Spleen (tissue), 11 donors: ENCODE measurements around the gene CIB4. TPM values are rescaled to one million over a fixed set of nuclear protein-coding genes. Genes with fewer than 3 reads are reported as not detected.
"Not testable (repeated sequence)": the region's sequence is repeated elsewhere in the genome, so short reads cannot be mapped to it uniquely, and the experiment has no call there.

ENCODE experiments used
- DNase-seq: peaks from one replicate; pipeline ENCODE4 v3.0.0-alpha.2; 2020
- H3K27ac ChIP-seq, 8 donors: fragments of 200-600 bp; sonication (generic) in 7 of 8; 1 replicate in 4 of 8; 2 replicates in 4 of 8; pipeline versions ENCODE4 v1.5.0 to v1.8.0; 2016 to 2021; ENCODE audit warnings: inconsistent platforms in 4 of 8, mild to moderate bottlenecking in 4 of 8, moderate library complexity in 1 of 8
- H3K27me3 ChIP-seq, 7 donors: fragments of 200-600 bp; sonication (generic) in 6 of 7; replicated peaks in 1 of 7; 1 replicate in 4 of 7; 2 replicates in 3 of 7; pipeline versions ENCODE4 v1.5.0 to v1.8.0; 2016 to 2021; ENCODE audit warnings: inconsistent platforms in 3 of 7, mild to moderate bottlenecking in 1 of 7
- H3K36me3 ChIP-seq, 6 donors: fragments of 200-600 bp; sonication (generic) in 5 of 6; 1 replicate in 4 of 6; 2 replicates in 2 of 6; pipeline versions ENCODE4 v1.5.0 to v1.8.0; 2016 to 2021; ENCODE audit warnings: inconsistent platforms in 2 of 6
- H3K4me1 ChIP-seq, 6 donors: fragments of 200-600 bp; sonication (generic) in 5 of 6; 1 replicate in 3 of 6; 2 replicates in 3 of 6; pipeline versions ENCODE4 v1.5.0 to v1.8.0; 2016 to 2021; ENCODE audit warnings: inconsistent platforms in 3 of 6
- H3K4me3 ChIP-seq, 8 donors: fragments of 200-600 bp; sonication (generic) in 7 of 8; 1 replicate in 4 of 8; 2 replicates in 4 of 8; pipeline versions ENCODE4 v1.5.0 to v1.8.0; 2016 to 2021; ENCODE audit warnings: inconsistent platforms in 4 of 8, mild to moderate bottlenecking in 4 of 8, moderate library complexity in 2 of 8
- H3K9me3 ChIP-seq, 8 donors: fragments of 200-600 bp; sonication (generic) in 7 of 8; 1 replicate in 4 of 8; 2 replicates in 4 of 8; pipeline versions ENCODE4 v1.5.0 to v1.8.0; 2016 to 2021; ENCODE audit warnings: inconsistent platforms in 4 of 8
- POLR2A ChIP-seq, 3 donors: fragments of 450-650 bp; IDR thresholded peaks; one replicate each; pipeline ENCODE4 v1.5.1; 2017; ENCODE audit warnings: antibody characterized with exemption in 3 of 3, mild to moderate bottlenecking in 1 of 3
- POLR2AphosphoS5 ChIP-seq, 3 donors: sonication (generic); formaldehyde crosslinking; IDR thresholded peaks; one replicate each; pipeline ENCODE4 v1.5.1; 2017; ENCODE audit warnings: antibody characterized with exemption in 3 of 3
- WGBS, 5 donors: extraction: QIAGEN DNeasy Blood & Tissue Kit in 3 of 5; methylation state at CpG; one replicate each; pipeline versions ENCODE4 v1.1.5 to v1.1.7; 2013 to 2018; 5-methylcytosine and 5-hydroxymethylcytosine counted together
- intact Hi-C: fragments of 100-400 bp; cut with DNase I; formaldehyde crosslinking; loops from one replicate; pipeline ENCODE4 v1.15.0; 2023; ENCODE audit warnings: low total_unique reads
- polyA plus RNA-seq, 3 donors: library from polyadenylated mRNA; stranded (reverse); fragments of 200-250 nt; gene quantifications; one replicate each; pipeline ENCODE4 v1.2.1, GENCODE V29; 2013
- total RNA-seq, 7 donors: library from RNA; depleted of rRNA in 3 of 7; stranded (reverse); fragments of >200 nt in 3 of 7; fragmentation: NEBNext Ultra II Directional in 4 of 7; extraction: Animal tissue kit (Norgen Biotek cat#: 25700) in 4 of 7; gene quantifications; one replicate each; pipeline versions ENCODE4 v1.1.0 to v1.2.1, GENCODE V29; 2016 to 2021
- TF ChIP-seq, protein P1 (sequence below), 11 experiments: fragments of 200-600 bp in 7 of 11; fragments of 450-650 bp in 4 of 11; sonication (generic) in 4 of 11; IDR thresholded peaks in 8 of 11; conservative IDR thresholded peaks in 3 of 11; 1 replicate in 7 of 11; 2 replicates in 4 of 11; pipeline versions ENCODE4 v1.4.0 to v1.8.0; 2016 to 2021; ENCODE audit warnings: antibody characterized with exemption in 11 of 11, inconsistent platforms in 4 of 11, mild to moderate bottlenecking in 1 of 11
- donor health status: healthy with polysubstance abuse.
- donor health status: DM: no; HTN: no; CAD: no; lungs with moderate emphysema.
- donor health status: DM: no; HTN: no; CAD: no.
- donor health status: Bipolar disorder and iron deficiency.
- donor health status: healthy.
- donor health status: DM: no; HTN: no; CAD: no.
- donor health status: DM: yes; HTN: yes; CAD: no.

Gene CIB4
- total and polyA plus RNA-seq, 10 donors = not detected

DNA sequence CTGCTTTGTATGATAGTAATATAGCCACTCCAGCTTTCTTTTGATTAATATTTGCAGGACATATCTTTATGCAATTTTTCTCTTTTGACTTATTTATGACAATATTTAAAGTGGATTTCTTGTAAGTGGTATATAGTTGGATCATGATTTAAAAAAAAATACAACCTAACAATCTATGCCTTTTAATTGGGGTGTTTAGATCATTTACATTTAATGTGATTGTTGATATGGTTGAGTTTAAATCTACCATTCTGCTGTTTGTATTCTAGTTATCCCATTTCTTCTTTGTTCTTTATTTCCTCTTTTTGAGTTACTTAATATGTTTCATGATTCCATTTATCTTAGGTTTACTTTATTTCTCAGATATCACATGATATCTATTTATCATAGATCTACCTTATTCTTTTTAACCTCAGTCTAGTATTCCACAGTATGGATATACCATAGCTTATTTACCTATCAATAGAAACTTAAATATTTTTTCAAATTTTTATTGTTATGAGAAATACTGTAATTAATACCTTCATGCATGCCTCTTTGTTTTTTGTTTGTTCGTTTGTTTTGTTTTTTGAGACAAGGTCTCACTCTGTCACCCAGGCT is 19.3 kb upstream of the CIB4 start:
- TF ChIP-seq, protein P1, sequence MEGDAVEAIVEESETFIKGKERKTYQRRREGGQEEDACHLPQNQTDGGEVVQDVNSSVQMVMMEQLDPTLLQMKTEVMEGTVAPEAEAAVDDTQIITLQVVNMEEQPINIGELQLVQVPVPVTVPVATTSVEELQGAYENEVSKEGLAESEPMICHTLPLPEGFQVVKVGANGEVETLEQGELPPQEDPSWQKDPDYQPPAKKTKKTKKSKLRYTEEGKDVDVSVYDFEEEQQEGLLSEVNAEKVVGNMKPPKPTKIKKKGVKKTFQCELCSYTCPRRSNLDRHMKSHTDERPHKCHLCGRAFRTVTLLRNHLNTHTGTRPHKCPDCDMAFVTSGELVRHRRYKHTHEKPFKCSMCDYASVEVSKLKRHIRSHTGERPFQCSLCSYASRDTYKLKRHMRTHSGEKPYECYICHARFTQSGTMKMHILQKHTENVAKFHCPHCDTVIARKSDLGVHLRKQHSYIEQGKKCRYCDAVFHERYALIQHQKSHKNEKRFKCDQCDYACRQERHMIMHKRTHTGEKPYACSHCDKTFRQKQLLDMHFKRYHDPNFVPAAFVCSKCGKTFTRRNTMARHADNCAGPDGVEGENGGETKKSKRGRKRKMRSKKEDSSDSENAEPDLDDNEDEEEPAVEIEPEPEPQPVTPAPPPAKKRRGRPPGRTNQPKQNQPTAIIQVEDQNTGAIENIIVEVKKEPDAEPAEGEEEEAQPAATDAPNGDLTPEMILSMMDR (IDR thresholded peaks at IDR 0.05 in 8 of 11, conservative IDR thresholded peaks at IDR 0.05 in 3 of 11) = no peak
- TF ChIP-seq POLR2AphosphoS5 (IDR thresholded peaks at IDR 0.05) (no peak), POLR2A (IDR thresholded peaks at IDR 0.05) (no peak)
- Histone ChIP-seq H3K4me1 (no peaks in the 10 kb centered on the region), H3K36me3 (no peaks in the 10 kb centered on the region), H3K9me3 (peaks cover 0 to 35% (median 26%) of the 10 kb centered on the region in 8 donors), H3K4me3 (no peak overlapping the region), H3K27ac (no peak overlapping the region), H3K27me3 (no peaks in the 10 kb centered on the region)
- intact Hi-C loops = no loop called here
- no peak for DNase-seq
- WGBS, 5 donors = 76 to 93% (median 85%) methylated on average over 1 of the region's 1 CpG

DNA sequence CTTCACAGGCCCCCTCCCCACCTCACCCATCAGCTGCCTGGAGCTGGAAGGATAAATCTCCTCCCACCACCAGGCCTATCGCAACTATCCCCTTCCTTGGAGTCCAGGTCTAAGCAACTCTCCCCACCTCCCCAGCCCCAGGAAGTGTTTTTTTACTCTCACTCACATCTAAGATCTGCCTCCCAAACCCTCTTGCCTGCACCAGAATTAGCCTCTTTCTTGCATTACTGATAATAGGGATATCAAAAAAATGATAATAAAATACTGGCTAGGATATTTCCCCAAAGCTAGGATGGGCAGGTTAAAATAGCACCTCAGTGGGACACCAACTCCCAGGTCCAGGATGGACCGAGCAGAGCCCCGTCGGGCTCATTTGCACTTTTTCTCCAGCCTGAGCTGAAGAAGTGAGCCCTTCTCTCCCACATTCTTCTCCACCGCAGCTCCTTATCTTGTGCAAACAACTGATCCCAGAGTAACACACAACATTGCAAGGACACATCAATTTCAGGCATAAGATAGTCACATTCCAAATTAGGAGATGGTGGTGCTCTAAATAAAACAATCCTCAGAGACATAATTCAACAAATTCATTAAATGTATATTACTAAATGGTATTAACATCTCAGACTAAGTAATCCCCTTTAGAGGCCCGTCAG is 17.7 kb upstream of the CIB4 start:
- H3K4me1 ChIP-seq = no peaks in the 10 kb centered on the region
- no peaks in the 10 kb centered on the region for H3K36me3 ChIP-seq
- H3K4me3 ChIP-seq = no peak overlapping the region
- intact Hi-C loops = no loop called here
- TF ChIP-seq POLR2AphosphoS5 (IDR thresholded peaks at IDR 0.05) = no peak
- TF ChIP-seq POLR2A (IDR thresholded peaks at IDR 0.05) = no peak
- TF ChIP-seq, protein P1 (IDR thresholded peaks at IDR 0.05 in 8 of 11, conservative IDR thresholded peaks at IDR 0.05 in 3 of 11) = no peak
- no peak for DNase-seq
- 78 to 86% (median 81%) methylated on average over 6 of the region's 6 CpGs for WGBS, 5 donors
- H3K9me3 ChIP-seq = peaks cover 0 to 35% (median 26%) of the 10 kb centered on the region in 8 donors
- H3K27me3 ChIP-seq = no peaks in the 10 kb centered on the region
- H3K27ac ChIP-seq = no peak overlapping the region

DNA sequence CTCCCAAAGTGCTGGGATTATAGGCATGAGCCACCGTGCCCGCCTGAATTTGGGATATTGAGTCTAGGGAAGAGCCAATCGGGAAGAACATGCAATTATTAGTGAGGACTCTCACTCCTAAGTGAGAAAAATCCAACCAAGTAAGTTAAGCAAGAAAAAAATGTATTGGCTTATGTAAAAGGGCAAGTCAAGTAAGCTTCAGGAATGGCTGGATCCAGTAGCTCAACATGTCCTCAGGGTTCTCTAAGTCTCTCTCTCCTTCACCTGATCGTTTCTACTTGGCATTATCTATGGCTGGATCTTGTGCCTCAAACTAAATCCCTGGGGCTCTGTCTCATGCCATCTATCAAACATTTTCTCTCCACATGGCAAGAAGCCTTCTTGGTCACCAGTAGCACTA is 16.1 kb upstream of the CIB4 start:
- H3K9me3 ChIP-seq = peaks cover 0 to 31% (median 26%) of the 10 kb centered on the region in 8 donors
- intact Hi-C loops = no loop called here
- no peaks in the 10 kb centered on the region for H3K36me3 ChIP-seq
- H3K27me3 ChIP-seq = no peaks in the 10 kb centered on the region
- no peak overlapping the region for H3K4me3 ChIP-seq
- WGBS, 5 donors = 67 to 94% (median 83%) methylated on average over 4 of the region's 4 CpGs
- H3K27ac ChIP-seq = no peak overlapping the region
- no peak for DNase-seq
- TF ChIP-seq, protein P1 (IDR thresholded peaks at IDR 0.05 in 8 of 11, conservative IDR thresholded peaks at IDR 0.05 in 3 of 11) = no peak
- TF ChIP-seq POLR2AphosphoS5 (IDR thresholded peaks at IDR 0.05) (no peak), POLR2A (IDR thresholded peaks at IDR 0.05) (no peak)
- no peaks in the 10 kb centered on the region for H3K4me1 ChIP-seq

DNA sequence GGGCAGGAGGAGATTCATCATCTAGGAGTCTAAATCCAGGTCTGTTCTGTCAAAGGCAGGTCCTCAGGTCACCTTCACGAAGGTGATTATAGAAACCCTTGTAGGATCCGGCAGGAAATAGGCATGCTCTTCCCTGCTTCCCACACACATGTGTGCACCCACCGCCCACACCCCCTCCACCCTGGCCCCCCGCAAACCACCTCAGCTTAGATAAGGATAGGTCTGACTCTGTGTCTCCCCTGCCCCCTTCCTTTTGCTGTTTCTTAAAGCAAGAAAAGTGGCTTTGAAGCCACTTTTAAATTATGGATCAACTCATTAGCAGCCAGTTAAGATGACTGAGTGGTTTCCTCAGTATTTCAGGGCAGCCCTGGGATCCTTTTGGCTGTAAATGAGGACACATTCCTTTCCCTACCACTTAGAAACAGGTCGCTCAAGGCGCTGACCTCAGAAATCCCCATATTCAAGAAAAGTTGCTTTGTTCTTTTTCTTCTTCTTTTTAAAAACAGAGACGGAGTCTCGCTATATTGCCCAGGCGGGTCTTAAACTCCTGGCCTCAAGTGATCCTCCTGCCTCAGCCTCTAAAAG is 14.5 kb upstream of the CIB4 start:
- Histone ChIP-seq H3K27me3 (no peaks in the 10 kb centered on the region), H3K4me3 (no peak overlapping the region), H3K36me3 (no peaks in the 10 kb centered on the region), H3K9me3 (peaks cover 0 to 22% (median 19%) of the 10 kb centered on the region in 8 donors), H3K4me1 (peaks cover 0 to 12% (median 4%) of the 10 kb centered on the region in 6 donors), H3K27ac (no peak overlapping the region)
- no peak for DNase-seq
- intact Hi-C loops = no loop called here
- no peak for TF ChIP-seq POLR2AphosphoS5 (IDR thresholded peaks at IDR 0.05)
- TF ChIP-seq, protein P1 (IDR thresholded peaks at IDR 0.05 in 8 of 11, conservative IDR thresholded peaks at IDR 0.05 in 3 of 11) = no peak
- 81 to 93% (median 86%) methylated on average over 9 of the region's 9 CpGs for WGBS, 5 donors

DNA sequence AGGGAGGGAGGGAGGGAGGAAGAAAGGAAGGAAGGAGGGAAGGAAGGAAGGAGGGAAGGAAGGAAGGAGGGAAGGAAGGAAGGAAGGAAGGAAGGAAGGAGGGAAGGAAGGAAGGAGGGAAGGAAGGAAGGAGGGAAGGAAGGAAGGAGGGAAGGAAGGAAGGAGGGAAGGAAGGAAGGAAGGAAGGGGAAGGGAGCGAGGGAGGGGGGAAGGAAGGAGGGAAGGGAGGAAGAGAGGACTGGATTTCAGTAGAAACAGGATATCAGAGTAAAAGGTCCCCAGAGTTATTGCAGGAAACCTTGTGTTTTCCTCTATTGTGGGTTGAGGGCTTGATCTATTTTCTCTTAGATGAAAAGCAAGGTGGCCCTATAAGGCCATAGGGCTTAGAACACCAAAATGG is 14.0 kb upstream of the CIB4 start:
- DNase-seq, H3K27me3 ChIP-seq, H3K4me3 ChIP-seq, H3K36me3 ChIP-seq, H3K27ac ChIP-seq, intact Hi-C loops: not testable (repeated sequence)
- Histone ChIP-seq H3K4me1 (peaks cover 0 to 18% (median 4%) of the 10 kb centered on the region in 6 donors), H3K9me3 (peaks cover 0 to 16% (median 13%) of the 10 kb centered on the region in 8 donors)
- WGBS, 5 donors = 6 to 62% (median 25%) methylated on average over 1 of the region's 1 CpG
